Esophagus squamous epithelium (tissue), 4 donors: ENCODE measurements around the gene PIBF1.

Source experiments
- POLR2A ChIP-seq, 4 donors: fragments of 450-650 bp; IDR thresholded peaks; one replicate each; pipeline ENCODE4 v1.6.1; 2017; ENCODE audit warnings: antibody characterized with exemption in 4 of 4, mild to moderate bottlenecking in 4 of 4, moderate library complexity in 3 of 4
- TF ChIP-seq, protein P1 (sequence below), 6 experiments: fragments of 450-650 bp in 4 of 6; fragments of 200-600 bp in 2 of 6; sonication (generic) in 2 of 6; IDR thresholded peaks; one replicate each; pipeline ENCODE4 v1.5.1; 2016 to 2019; ENCODE audit warnings: antibody characterized with exemption in 6 of 6, mild to moderate bottlenecking in 4 of 6, moderate library complexity in 4 of 6

DNA sequence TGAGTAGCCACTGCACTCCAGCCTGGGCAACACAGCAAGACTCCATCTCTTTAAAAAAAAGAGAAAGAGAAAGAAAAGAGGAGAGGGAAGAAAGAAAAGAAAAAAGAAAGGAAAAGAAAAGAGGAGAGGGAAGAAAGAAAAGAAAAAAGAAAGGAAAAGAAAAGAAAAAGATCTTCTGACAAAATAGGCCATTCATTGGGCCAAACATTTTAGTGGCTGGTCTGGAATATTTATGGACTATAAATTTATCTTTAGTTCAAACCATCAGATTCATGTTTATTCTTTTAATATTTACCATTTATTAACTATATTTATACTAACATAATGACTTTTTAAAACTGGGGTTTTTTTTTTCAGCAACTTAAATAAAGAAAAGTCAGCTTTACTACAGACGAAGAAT, 191.3 kb downstream of the PIBF1 start:
- TF ChIP-seq, protein P1, sequence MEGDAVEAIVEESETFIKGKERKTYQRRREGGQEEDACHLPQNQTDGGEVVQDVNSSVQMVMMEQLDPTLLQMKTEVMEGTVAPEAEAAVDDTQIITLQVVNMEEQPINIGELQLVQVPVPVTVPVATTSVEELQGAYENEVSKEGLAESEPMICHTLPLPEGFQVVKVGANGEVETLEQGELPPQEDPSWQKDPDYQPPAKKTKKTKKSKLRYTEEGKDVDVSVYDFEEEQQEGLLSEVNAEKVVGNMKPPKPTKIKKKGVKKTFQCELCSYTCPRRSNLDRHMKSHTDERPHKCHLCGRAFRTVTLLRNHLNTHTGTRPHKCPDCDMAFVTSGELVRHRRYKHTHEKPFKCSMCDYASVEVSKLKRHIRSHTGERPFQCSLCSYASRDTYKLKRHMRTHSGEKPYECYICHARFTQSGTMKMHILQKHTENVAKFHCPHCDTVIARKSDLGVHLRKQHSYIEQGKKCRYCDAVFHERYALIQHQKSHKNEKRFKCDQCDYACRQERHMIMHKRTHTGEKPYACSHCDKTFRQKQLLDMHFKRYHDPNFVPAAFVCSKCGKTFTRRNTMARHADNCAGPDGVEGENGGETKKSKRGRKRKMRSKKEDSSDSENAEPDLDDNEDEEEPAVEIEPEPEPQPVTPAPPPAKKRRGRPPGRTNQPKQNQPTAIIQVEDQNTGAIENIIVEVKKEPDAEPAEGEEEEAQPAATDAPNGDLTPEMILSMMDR (IDR thresholded peaks at IDR 0.05): no peak
- no peak for TF ChIP-seq POLR2A (IDR thresholded peaks at IDR 0.05)
